GM18951 (cell line): ENCODE results near the gene NOL9.

Source experiments
- POLR2A ChIP-seq: IDR thresholded peaks from 4 replicates; pipeline ENCODE4 v1.6.1; 2011; ENCODE audit warnings: mild to moderate bottlenecking; ENCODE audit not compliant: insufficient read length, insufficient read depth; ENCODE audit errors: extremely low read depth
- in situ Hi-C: fragments of 300-500 bp; cut with MboI; formaldehyde crosslinking; loops from one replicate; pipeline ENCODE4 v1.12.0; 2022; ENCODE audit warnings: low sequenced_read_pairs, mixed read lengths, inconsistent platforms; ENCODE audit not compliant: unreplicated experiment

Gene NOL9

DNA sequence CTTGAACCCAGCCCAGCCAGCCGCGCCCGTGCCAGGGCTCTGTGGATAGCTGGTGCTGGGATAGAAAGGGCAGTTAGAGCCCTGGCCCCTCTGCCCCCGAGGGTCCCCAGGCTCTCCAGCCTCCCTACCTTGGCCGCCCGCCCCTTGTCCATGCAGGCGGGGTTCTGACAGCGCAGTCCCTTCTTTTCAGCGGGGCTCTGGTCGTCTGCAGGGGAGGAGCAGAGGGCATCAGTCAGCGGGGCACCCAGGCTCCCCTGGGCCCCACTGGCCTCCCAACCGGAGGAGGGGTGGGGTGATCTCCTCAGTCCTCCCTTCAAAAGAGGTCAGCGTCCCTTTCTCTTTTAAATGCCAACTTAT lies 58.0 kb downstream of the NOL9 start:
- no peak for TF ChIP-seq POLR2A
- in situ Hi-C loops = loop anchor here (10.0 kb wide), 1 partner anchor 138 kb away; no protein-coding TSS in a partner anchor

DNA sequence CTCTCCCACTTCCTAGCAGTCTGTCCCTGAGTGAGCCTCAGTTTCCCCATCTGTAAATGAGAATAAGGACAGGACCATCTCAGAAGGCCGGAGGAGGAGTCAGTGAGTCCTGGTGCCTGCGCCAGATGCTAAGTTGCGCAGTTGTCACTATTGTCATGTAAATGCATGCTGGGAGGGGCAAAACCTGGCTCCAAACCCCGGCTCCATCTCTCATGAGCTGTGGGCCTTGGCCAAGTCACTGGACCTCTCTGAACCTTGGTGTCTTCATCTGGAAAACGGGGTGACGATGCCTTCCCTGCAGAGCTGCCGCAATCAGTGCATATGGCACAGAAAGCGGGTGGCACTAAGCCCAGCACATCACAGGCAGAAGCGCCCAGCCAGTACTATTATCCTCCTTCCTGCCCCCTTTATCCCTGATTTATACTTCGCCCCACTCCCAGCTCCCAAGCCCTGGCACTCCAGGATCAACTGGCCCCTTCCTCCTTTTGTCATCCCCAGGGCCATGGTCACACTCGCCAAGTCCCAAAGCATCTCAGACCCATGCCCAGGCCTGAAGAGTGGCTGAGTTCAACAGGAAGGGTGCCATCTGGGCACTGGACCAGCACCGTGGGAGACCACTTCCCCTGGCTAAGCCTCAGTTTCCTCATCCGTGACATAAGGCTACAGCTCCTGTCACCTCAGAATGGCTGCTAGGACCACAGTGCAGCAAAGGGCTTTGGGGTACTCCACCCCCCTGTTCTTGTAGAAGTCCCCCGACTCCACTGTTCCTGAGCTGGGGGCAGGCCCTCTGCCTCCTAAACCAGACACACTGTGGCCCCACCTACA lies 58.6 kb downstream of the NOL9 start:
- in situ Hi-C loops = loop anchor here (10.0 kb wide), 1 partner anchor 139 kb away; no protein-coding TSS in a partner anchor

DNA sequence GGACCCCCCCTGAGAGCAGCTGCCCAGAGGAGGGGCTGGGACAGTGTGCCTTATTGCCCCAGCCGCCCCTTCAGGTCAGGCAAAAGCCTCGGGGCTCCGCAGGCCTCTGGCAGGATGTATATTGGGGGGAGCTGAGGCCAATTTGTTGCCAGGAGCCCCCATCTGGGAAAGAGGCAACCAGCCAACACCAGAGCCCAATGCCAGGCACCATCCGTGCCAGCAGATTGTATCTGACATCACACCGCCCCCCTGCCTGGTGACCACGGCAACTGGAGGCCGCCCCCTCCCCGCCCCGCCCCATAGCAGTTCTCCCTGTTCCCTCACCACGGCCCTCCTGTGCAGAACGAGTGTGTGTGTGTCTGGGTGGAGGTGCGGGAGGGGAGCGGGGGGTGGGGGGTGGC lies 59.3 kb downstream of the NOL9 start:
- in situ Hi-C loops = loop anchor here (10.0 kb wide), 1 partner anchor 140 kb away; no protein-coding TSS in a partner anchor
- no peak for TF ChIP-seq POLR2A

More for the DNA sequence above, 58.6 kb downstream of the NOL9 start:
- no peak for TF ChIP-seq POLR2A

DNA sequence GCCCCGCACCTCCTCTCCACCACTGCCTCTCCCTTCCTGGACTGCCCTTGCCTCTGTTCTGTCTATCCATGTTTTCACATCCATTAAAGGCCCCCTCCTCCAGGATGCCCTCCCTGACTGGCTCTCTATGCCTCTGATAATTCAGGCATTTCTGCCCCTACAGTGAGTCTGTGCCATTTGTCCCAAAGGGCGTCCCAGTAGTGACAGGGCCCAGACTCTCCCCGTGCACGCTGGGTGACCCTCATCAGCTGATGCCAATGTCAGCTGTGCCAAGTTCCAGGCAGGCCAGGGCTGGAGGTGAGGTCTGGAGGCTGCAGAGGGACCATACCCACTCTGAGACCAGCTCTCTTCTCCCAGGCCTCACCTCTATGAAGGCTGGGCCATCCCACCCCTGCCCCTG lies 59.7 kb downstream of the NOL9 start:
- in situ Hi-C loops = loop anchor here (10.0 kb wide), 1 partner anchor 140 kb away; no protein-coding TSS in a partner anchor
- TF ChIP-seq POLR2A = no peak

DNA sequence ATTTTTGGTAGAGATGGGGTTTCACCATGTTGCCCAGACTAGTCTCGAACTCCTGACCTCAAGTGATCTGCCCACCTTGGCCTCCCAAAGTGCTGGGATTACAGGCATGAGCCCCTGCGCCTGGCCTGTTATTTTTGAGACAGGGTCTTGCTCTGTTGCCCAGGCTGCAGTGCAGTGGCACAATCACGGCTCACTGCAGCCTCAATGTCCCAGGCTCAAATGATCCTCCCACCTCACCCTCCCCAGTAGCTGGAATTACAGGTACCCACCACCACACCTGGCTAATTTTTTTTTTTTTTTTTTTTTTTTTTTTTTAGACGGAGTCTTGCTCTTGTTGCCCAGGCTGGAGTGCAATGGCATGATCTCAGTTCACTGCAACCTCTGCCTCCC lies 60.5 kb downstream of the NOL9 start:
- in situ Hi-C loops = loop anchor here (10.0 kb wide), 1 partner anchor 141 kb away; no protein-coding TSS in a partner anchor

DNA sequence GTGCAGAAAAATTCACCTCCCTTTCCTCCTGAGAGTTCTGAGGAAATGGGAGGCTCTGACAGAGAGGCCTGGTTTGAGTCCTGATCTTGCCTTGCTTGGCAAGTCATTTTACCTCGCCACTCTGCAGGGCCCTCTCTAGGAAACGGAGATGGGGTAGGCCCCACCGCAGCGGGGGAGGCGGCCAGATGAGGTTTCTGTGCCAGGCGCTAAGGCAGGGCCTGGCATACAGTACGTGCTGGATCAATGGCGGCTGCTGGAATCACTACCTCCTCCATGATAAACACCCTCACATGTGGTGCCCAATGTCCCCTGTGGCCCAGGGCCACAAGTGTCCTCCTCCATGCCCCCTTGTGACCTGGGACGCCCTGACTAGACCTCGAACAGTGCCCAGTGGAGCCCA lies 62.3 kb downstream of the NOL9 start:
- in situ Hi-C loops = loop anchor here (10.0 kb wide), 1 partner anchor 143 kb away; no protein-coding TSS in a partner anchor
- TF ChIP-seq POLR2A = no peak

DNA sequence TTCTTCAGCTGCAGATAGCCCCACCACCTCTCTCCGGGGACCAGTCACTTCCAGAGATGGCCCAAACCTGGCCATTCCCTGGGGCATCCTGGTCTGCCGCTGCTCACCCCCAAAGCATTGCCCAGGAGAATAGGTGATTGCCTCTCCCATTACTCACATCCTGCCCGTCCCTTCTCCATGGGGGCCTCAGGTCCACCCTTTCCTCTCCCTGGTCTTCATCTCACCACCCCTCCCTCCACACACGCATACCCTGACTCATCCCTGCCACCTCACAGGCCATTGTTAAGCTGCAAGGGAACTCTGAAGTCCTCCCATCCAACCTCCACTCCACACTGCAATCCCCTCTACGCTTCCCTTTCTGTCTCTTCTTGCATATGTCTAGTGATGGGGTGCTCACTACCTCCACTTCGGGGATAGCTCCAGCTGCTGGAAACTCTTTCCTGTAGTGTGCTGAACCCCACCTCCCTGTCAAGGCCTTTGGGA lies 62.8 kb downstream of the NOL9 start, which contains the start of gene PLEKHG5:
TSS of gene PLEKHG5 (minus strand) at position 188 of the 483 bp plus-strand sequence. CDS start 14,096 bp downstream, outside the sequence.
- no peak for TF ChIP-seq POLR2A
- in situ Hi-C loops = loop anchor here (10.0 kb wide), 1 partner anchor 143 kb away; no protein-coding TSS in a partner anchor

DNA sequence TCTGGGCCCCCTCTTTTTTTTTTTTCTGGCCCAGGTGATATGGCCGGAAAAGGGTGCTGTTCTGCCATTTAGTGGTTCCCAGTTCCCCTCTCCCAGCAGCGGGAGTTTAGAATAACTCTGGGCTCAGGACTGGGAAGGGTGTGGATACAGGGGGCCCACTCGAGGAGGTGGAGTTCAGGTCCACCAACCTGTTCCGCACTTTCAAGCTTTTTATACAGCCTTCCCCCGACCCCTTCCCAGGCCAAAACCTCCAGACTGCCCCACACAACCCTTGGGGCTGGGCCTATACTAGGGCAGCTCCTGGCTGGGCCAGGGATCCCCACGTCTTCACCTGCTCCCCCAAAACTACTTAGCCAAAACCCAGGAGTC lies 63.2 kb downstream of the NOL9 start:
- in situ Hi-C loops = loop anchor here (10.0 kb wide), 1 partner anchor 144 kb away; no protein-coding TSS in a partner anchor
- no peak for TF ChIP-seq POLR2A

DNA sequence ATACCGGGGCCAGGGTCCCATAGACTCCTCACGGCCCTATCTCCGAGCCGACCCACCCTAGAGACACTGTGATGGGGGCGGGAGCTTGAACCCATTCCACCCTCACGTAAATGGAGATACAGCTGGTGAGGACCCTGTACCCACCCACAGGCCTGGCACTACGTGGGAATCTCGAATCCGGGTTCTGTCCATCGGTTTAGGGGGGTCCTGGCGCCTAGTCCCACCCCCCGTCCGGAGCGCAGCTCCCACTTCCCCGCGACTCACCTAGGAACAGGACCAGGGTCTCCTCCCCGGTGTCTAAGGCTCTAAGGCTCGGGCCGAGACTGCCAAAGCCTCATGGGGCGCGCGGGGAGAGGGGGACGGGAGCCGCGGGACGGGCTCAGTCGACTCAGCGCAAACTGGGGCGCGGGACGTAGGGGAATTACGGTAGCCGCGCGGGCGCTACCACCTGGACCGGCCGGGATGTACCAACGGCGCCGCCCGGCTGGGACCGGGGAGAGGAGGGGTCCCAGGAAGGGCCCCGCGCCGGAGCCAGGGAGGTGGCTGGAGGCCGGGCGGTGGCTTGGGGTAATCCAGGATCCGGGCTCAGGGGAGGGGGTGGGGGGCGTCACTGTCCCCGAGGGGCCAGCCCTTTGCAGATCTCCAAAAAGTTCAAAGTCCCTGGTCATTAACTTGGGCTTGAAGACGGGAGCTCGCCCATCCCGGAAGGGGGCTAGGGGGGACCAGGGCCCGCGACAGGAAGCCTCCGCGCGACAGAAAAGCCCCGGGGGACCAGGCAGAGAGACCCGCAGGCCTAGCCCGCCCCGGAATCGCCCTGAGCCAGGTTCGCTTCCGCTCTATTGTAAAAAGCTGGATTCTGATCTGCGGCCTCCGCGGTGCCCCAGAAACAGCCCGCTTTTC lies 63.9 kb downstream of the NOL9 start:
- in situ Hi-C loops = loop anchor here (10.0 kb wide), 1 partner anchor 144 kb away; no protein-coding TSS in a partner anchor

DNA sequence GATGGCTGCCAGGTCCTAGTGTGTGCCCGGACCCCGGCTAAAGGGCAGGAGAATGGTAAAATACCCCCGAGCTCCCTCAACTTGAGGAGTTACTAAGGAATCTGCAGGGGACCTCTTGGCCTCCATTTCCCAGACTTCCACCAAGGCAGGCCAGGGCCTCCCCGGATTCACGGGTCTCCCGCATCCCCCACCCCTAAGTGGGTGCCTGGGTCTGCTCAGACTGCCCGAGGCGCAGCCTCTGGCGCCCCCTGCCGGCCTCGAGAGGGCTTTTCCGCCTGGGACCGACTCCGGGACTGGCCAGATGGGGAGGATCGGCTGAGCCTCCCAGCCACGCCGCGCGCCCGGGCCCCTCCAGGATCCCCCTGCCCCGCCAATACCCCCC lies 64.5 kb downstream of the NOL9 start:
- in situ Hi-C loops = loop anchor here (10.0 kb wide), 1 partner anchor 145 kb away; no protein-coding TSS in a partner anchor
- peak; percentile 11 for TF ChIP-seq POLR2A

More for the DNA sequence above, 63.9 kb downstream of the NOL9 start:
- TF ChIP-seq POLR2A = peak; percentile 50

DNA sequence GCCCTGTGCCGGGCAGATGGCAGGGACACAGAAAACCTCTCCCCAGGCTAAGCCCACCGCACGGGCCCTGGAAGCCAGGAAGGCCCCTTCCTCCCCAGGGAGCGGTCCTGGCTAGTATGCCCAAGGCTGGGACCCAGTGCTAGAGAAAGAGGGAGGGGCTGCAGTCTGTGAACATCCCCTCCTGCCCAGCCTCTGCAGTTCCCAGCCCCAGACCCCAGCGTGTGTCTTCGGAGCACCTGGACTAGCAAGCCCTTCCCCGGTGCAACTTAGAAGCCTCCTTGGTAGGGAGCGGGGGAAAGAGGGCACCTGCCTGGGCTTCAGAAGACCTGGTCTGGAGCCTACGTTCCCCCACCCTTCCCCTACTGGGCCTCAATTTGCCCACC lies 64.9 kb downstream of the NOL9 start:
- no peak for TF ChIP-seq POLR2A
- in situ Hi-C loops = no loop called here

DNA sequence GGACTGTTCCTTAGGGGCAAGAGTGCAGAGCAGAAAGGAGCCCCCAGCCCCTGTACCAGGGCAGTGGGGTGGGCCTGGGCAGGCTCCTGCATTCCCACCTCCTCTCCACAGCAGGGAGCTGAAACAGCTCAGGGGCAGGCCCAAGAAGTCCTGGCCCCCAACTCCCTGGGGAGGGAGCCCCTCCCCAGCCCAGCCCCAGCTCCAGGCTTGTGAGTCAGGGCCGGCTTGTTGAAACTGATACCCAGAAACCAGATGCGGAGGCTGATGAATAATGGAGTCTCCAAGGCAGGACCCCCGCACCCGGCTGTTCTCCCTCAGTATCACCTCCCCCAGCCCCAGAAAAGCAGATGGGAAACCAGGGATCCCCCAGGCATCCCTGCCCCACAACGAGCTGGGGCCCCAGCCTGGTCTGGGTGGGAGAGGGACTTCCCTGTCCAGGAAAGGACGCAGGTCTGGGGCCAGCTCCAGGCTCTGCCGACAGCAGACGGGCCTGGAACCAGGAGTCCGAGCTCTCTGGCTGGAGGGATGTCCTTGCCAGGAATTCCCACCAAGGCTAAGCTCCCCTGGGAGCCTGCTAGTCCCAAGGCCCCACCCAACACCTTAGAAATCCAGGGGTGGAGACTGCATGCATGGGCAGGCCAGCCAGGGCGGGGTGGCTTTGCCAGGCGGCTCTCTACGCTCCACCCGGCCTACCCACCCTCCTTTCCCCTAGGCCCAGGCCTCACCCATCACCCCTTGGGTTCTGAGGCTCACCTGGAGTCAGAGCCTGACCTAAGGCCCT lies 65.5 kb downstream of the NOL9 start:
- no peak for TF ChIP-seq POLR2A
- in situ Hi-C loops = no loop called here
